ENCODE measurements around the gene ZC3H8. TPM values are rescaled to one million over a fixed set of nuclear protein-coding genes. Genes with fewer than 3 reads are reported as not detected.
"Not testable (repeated sequence)": the region's sequence is repeated elsewhere in the genome, so short reads cannot be mapped to it uniquely, and the experiment has no call there.

Gene ZC3H8
- total RNA-seq, 1 experiment from 2014 or later: 7.3 TPM

GRCh38 chr2:112259509-112260294 is 4.9 kb upstream of the ZC3H8 start:
- peak; percentile 73 for DNase-seq (ENCODE audit: low read depth)

DNA sequence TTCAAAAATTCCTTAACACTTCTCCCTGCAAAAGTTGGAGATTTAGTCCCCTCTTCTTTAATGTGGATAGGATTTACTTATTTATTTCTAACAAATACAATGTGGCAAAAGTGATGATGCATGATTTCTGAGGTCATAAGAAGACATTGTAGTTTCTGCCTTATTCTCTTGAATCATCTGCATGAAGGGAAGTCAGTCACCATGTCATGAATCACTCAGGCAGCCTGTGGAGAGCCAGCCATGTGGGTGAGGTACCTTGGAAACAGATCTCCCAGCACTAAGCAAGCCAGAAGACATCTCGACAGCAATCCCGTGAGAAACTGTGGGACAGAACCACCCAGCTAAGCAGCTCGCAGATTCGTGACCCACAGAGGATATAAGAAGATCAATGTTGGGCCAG is 2.7 kb upstream of the ZC3H8 start:
- peak; percentile 17 for DNase-seq (ENCODE audit: low read depth)

- DNase-seq (ENCODE audit: low read depth): no peak
Measured at GRCh38 chr2:112256654-112257053, 1.8 kb upstream of the ZC3H8 start.

DNA sequence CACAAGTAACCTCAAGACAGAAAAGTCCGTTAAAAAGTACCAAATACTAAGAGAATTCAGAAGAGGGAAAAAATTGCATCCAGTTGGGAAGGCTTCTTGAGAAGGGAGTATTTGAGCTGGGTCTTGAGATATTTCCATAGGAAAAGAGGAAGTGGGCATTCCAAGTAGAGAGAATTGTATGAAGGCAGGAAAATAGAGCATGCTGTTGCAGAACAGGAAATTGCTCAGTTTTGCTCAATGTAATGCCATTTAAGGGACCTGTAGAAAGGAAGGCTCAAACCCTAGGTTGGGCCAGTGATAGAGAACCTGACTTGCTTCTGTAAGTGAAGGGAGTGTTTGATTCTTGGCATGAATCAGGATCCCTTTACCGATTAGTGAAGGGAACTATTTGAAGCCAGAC is 1.0 kb upstream of the ZC3H8 start:
- no peak for DNase-seq (ENCODE audit: low read depth)

GRCh38 chr2:112253261-112253815 is 1.5 kb downstream of the ZC3H8 start:
- DNase-seq (ENCODE audit: low read depth): no peak

- no peak for DNase-seq (ENCODE audit: low read depth)
Measured at GRCh38 chr2:112251271-112251670, 3.6 kb downstream of the ZC3H8 start.

- DNase-seq (ENCODE audit: low read depth): no peak
Measured at GRCh38 chr2:112244854-112245253, 10.0 kb downstream of the ZC3H8 start.

GRCh38 chr2:112243233-112243632 is 11.6 kb downstream of the ZC3H8 start:
- DNase-seq (ENCODE audit: low read depth): no peak

DNA sequence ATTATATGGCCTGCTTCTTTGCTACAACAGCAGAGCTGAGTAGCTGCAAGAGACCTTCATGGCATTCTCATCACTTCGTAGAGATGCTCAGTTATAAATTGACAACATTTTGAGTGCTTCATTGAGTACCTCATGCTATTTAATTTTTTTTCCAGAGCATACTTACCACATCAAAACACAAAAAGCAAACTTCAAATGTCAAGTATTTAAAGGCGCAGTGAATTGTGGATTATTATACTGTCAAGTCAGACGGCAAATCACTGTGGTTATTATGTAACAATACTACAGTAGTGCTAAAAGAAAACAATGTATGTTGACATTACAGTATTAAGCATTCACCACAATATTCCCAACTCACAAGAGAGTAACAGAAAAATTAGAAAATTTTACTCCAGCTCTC is 12.5 kb downstream of the ZC3H8 start:
- DNase-seq (ENCODE audit: low read depth): no peak

DNA sequence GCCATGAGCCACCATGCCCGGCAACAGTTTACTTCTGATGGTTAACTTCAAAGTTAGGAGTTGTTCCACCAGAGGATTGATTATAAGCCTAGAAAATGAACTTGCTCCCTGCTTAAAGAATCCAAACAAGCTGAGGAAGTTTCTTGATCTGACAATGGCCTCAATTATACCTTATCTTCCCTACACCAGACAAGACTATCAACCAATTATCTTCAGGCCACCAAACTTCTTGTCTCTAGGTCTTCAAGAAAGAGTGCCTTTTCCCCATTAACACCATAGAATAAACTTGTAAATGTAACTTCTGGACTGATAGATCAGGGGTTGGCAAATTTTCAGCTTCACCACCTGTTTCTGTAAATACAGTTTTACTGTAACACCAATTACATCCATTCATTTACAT is 15.0 kb downstream of the ZC3H8 start:
- no peak for DNase-seq (ENCODE audit: low read depth)

GRCh38 chr2:112230371-112230770 is 24.5 kb downstream of the ZC3H8 start:
- no peak for DNase-seq (ENCODE audit: low read depth)

GRCh38 chr2:112229348-112229747 is 25.5 kb downstream of the ZC3H8 start:
- DNase-seq (ENCODE audit: low read depth): no peak

DNA sequence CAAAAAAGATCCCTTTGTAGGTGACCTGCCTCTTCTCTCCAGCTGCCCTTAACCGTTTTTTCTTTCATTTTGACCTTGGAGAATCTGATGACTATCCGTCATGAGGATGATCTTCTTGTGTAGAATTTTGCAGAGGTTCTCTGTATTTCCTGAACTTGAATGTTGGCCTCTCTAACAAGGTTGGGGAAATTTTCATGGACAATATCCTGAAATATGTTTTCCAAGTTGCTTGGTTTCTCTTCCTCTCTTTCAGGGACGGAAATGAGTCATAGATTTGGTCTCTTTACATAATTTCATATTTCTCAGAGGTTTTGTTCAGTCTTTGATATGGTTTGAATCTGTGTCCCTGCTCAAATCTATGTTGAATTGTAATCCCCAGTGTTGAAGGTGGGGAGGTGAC is 34.0 kb downstream of the ZC3H8 start:
- no peak for DNase-seq (ENCODE audit: low read depth)

DNA sequence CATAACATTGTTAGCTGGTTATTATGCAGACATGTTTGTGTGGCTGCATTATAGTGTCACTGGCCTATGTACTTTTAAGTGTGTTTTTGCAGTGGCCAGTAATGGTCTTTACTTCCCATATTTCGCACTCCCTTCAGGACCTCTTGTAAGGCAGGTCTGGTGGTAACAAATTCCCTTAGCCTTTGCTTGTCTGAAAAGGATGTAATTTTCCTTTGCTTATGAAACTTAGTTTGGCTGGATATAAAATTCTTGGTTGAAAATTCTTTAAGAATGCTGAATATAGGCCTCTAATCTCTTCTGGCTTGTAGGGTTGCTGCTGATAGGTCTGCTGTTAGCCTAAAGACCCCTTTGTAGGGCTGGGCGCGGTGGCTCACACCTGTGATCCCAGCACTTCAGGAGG is 34.7 kb downstream of the ZC3H8 start:
- DNase-seq (ENCODE audit: low read depth): no peak

- DNase-seq (ENCODE audit: low read depth): no peak
Measured at GRCh38 chr2:112217854-112218253, 37.0 kb downstream of the ZC3H8 start.

- DNase-seq (ENCODE audit: low read depth): no peak
Measured at GRCh38 chr2:112216167-112216566, 38.7 kb downstream of the ZC3H8 start.

DNA sequence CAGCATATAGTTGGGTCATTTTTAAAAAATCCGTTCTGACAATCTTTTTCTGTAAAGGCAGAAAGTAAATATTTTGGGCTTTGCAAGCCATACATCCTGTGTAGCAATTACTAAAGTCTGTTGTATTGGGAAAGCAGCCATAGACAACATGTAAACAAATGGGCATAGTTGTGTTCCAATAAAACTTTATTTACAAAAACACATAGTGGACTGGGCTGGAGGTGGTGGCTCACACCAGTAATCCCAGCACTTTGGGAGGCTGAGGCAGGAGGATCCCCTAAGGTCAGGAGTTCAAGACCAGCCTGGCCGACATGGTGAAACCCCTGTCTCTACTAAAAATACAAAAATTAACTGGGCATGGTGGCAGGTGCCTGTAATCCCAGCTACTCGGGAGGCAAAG is 46.9 kb downstream of the ZC3H8 start:
- DNase-seq (ENCODE audit: low read depth): not testable (repeated sequence)

DNA sequence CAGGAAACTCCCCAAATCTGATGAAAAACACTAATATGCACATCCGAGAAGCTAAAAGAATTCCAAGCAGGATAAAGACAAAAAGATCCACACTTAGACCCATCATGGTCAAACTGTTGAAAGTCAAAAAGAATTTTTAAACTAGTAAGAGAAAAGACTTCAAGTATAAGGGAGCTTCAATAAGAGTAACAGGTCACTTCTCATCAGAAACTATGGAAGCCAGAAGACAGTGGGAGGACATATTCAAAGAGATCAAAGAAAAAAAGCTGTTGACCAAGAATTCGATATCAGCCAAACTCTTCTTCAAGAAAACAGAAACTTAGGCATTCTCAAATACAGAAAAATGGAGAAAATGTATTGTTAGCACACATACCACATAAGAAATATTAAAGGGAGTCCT is 50.4 kb downstream of the ZC3H8 start:
- DNase-seq (ENCODE audit: low read depth): no peak

- DNase-seq (ENCODE audit: low read depth): no peak
Measured at GRCh38 chr2:112201696-112202430, 53.0 kb downstream of the ZC3H8 start.

DNA sequence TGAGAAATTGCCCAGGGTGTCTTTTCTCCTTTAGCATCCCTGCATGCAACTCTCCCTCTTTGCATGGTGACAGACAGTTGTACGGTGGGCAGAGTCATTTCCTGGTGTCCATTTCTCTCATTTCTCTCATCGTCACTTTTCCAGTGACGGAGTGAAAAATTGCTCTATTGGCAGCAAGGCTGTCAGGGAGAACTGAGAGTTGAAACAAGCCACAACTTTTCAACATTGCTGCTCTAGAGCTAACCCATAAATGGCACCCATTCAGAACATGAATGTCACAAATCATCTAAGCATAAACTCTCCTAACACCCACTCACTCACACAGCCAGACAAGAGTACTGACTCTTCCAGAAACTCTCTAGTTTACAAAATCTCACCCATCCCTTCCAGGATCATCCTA is 55.7 kb downstream of the ZC3H8 start:
- no peak for DNase-seq (ENCODE audit: low read depth)

DNA sequence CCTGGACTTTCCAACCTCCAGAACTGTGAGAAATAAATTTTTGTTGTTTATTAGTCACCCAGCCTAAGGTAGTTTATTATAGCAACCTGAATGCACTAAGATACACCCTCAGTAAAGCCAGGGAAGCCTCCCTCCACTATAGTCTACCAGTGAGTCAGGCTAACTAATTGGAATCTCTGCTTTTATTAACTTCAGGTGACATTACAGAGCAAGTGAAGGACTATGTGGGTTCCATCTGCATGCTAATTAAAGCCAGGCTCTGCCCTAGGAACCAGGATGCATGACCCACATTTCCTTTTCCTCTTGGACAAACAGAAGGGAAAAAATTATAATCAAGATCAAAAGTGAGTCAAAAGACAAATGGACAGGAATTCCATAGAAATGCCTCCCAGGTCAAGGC is 56.1 kb downstream of the ZC3H8 start:
- DNase-seq (ENCODE audit: low read depth): no peak

DNA sequence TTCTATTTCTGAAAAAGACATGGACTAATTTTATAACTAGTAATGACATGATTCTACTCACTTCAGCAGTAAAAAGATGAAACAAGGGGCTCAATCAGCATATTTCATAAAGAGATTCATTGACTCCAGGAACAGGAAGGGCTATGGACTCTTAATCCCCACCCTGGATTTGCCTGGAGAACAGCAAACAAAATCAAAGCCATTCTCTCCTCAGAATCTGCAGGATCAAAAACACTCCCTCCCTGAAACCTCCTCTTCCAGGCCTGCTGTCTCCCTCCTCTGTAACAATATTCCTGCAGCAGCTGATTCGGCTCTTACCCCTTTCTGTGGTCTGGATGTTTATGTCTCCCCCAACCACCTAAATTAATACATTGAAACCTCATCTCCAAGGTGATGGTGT is 57.0 kb downstream of the ZC3H8 start:
- no peak for DNase-seq (ENCODE audit: low read depth)

DNA sequence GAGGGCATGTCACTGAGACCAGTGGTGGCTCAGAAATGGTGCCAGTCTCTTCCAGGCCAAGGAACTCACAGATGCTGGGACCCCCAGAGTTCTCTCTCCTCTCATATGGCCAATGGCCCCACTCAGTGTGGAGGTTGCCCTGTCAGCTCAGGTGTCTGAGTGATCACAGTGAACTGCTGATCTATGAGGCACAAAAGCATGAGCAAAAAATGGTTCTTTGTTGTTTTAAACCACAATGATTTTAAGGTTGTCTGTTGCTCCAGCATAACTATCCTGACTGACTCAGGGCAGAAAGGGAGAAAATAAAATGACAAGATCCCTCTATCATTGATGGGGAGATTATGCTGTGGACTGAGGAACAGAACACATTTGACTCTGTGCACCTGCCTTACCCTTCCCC is 58.9 kb downstream of the ZC3H8 start:
- no peak for DNase-seq (ENCODE audit: low read depth)
